Measurements from ENCODE around the gene SV2B. TPM values are rescaled to one million over a fixed set of nuclear protein-coding genes. Genes with fewer than 3 reads are reported as not detected.

SV2B gene
- polyA plus RNA-seq, 2 of the 4 experiments (the other 2 are of a cell fraction): 0.05 TPM; not detected in 1

DNA sequence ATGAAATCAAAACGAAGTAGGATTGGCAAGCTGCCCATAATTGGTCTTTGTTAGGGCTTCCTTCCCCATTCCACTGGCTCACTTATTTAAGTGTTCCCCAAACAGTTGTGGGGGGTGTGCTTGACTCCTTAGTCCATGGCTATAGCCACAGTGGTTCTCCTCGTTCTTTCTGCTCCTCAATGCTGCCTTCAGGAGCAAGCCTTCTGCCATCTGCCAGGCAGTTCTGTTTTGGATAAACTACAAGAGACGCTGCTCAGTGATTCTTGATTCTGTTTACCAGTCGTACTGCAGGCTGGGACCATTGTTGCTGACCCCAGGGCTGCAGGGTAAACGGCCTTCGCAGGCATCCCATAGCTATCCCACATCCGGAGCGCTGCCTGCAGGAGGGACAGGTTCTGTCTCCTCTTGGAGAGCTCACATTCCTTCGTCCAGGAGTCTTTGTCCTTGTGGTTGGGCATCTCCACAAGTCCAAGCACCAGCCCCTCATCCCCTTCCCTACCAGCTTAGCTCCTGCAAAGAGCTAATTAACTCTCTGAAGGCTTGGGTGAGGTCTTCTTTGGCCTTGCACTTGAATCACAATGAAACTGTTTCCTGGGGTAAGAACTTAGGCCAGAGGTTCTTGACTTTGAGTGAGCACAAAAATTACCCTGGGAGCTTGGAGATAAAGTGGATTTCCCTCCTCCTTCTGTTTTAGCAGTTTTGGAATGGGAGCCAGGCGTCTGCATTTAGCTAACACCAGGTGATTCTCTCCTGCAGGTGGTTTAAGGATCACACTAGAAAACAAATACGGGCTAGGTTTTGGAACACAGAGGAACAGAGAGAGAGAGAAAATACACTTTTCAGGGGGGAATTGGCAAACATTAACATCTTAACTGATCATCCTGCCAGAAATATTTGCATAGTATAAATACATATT, 114.9 kb downstream of the SV2B start:
- Histone ChIP-seq H3K9me3 (peaks cover 4% of the 10 kb centered on the region; the same call in 1 of the 3 replicates), H3K4me2 (no peak overlapping the region), H3K4me3 (no peak overlapping the region), H3K4me1 (no peaks in the 10 kb centered on the region), H3K27ac (no peak overlapping the region)
- ChIA-PET POLR2A (no interaction called here), CTCF (interaction anchor here (0.7 to 3.5 kb wide), 7 partner anchors 10 to 166 kb away, joined by 3 to 15 read pairs (median 3); no protein-coding TSS in a partner anchor)
- no peak for TF ChIP-seq ZNF302 (CRISPR knock-in tag; IDR thresholded peaks at IDR 0.05)
- TF ChIP-seq, protein P1, sequence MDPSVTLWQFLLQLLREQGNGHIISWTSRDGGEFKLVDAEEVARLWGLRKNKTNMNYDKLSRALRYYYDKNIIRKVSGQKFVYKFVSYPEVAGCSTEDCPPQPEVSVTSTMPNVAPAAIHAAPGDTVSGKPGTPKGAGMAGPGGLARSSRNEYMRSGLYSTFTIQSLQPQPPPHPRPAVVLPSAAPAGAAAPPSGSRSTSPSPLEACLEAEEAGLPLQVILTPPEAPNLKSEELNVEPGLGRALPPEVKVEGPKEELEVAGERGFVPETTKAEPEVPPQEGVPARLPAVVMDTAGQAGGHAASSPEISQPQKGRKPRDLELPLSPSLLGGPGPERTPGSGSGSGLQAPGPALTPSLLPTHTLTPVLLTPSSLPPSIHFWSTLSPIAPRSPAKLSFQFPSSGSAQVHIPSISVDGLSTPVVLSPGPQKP (IDR thresholded peaks at IDR 0.05; ENCODE audit: low read depth, low read length): no peak
- no peak for TF ChIP-seq CBX2 (IDR thresholded peaks at IDR 0.05; ENCODE audit: borderline replicate concordance, low read depth)
- no peak for TF ChIP-seq RNF2 (IDR thresholded peaks at IDR 0.05; ENCODE audit: borderline replicate concordance, low read depth)
- no peak for TF ChIP-seq POLR2AphosphoS2 (conservative IDR thresholded peaks at IDR 0.05; ENCODE audit: low read length)
- TF ChIP-seq BHLHE40 (IDR thresholded peaks at IDR 0.05; ENCODE audit: low read depth, low read length): no peak
- no peak for TF ChIP-seq HEYL (CRISPR knock-in tag; IDR thresholded peaks at IDR 0.05)
- TF ChIP-seq EHMT2 (IDR thresholded peaks at IDR 0.05; ENCODE audit: low read depth): no peak
- no peak for TF ChIP-seq HOXB13 (CRISPR knock-in tag; IDR thresholded peaks at IDR 0.05; ENCODE audit: low read depth)
- no peak for TF ChIP-seq TP53 (CRISPR knock-in tag; IDR thresholded peaks at IDR 0.05)
- TF ChIP-seq HOXA7 (CRISPR knock-in tag; IDR thresholded peaks at IDR 0.05): no peak
- ATAC-seq (no peak), FAIRE-seq (no peak), DNase-seq (ENCODE audit: low read depth in 1 of 2, low spot score in 1 of 2) (no peak)
- WGBS (ENCODE audit: missing lambda C conversion rate): 30% methylated on average over 11 of the region's 11 CpGs

DNA sequence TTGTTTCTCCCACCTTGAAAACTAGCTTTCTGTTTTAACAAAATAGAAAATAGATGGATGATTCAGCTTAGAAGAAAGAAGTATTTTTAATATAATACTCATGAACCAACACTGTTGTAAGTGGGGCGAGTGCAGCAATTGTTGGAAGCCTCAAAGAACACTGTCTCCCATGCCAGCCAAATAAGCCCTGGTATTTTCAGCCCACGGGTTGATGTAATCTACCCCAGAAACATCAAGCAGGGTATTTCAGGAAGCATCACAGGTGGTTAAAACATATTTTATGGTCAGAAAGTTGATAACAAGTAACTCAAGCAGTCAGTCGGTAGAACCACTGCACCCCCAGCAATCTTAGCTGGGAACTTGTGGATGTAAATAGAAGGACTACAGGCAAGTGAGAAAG, 115.9 kb downstream of the SV2B start:
- TF ChIP-seq, protein P2, sequence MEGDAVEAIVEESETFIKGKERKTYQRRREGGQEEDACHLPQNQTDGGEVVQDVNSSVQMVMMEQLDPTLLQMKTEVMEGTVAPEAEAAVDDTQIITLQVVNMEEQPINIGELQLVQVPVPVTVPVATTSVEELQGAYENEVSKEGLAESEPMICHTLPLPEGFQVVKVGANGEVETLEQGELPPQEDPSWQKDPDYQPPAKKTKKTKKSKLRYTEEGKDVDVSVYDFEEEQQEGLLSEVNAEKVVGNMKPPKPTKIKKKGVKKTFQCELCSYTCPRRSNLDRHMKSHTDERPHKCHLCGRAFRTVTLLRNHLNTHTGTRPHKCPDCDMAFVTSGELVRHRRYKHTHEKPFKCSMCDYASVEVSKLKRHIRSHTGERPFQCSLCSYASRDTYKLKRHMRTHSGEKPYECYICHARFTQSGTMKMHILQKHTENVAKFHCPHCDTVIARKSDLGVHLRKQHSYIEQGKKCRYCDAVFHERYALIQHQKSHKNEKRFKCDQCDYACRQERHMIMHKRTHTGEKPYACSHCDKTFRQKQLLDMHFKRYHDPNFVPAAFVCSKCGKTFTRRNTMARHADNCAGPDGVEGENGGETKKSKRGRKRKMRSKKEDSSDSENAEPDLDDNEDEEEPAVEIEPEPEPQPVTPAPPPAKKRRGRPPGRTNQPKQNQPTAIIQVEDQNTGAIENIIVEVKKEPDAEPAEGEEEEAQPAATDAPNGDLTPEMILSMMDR (IDR thresholded peaks at IDR 0.05): no peak
- TF ChIP-seq POLR2AphosphoS2 (conservative IDR thresholded peaks at IDR 0.05; ENCODE audit: low read length) (no peak), FOXS1 (CRISPR knock-in tag; IDR thresholded peaks at IDR 0.05) (no peak), POLR2A (IDR thresholded peaks at IDR 0.05; ENCODE audit: low read length) (no peak), PHF8 (IDR thresholded peaks at IDR 0.05; ENCODE audit: borderline replicate concordance, low read depth) (no peak)
- TF ChIP-seq, protein P3, sequence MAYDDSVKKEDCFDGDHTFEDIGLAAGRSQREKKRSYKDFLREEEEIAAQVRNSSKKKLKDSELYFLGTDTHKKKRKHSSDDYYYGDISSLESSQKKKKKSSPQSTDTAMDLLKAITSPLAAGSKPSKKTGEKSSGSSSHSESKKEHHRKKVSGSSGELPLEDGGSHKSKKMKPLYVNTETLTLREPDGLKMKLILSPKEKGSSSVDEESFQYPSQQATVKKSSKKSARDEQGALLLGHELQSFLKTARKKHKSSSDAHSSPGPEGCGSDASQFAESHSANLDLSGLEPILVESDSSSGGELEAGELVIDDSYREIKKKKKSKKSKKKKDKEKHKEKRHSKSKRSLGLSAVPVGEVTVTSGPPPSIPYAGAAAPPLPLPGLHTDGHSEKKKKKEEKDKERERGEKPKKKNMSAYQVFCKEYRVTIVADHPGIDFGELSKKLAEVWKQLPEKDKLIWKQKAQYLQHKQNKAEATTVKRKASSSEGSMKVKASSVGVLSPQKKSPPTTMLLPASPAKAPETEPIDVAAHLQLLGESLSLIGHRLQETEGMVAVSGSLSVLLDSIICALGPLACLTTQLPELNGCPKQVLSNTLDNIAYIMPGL (CRISPR knock-in tag; IDR thresholded peaks at IDR 0.05; ENCODE audit: borderline replicate concordance): no peak
- TF ChIP-seq, protein P4, sequence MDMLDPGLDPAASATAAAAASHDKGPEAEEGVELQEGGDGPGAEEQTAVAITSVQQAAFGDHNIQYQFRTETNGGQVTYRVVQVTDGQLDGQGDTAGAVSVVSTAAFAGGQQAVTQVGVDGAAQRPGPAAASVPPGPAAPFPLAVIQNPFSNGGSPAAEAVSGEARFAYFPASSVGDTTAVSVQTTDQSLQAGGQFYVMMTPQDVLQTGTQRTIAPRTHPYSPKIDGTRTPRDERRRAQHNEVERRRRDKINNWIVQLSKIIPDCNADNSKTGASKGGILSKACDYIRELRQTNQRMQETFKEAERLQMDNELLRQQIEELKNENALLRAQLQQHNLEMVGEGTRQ (IDR thresholded peaks at IDR 0.05): no peak

More for the DNA sequence above, 115.9 kb downstream of the SV2B start:
- ChIA-PET CTCF (interaction anchor here (0.6 to 3.5 kb wide), 3 partner anchors 10 to 160 kb away, joined by 3 to 15 read pairs (median 3); no protein-coding TSS in a partner anchor), POLR2A (no interaction called here)
- Histone ChIP-seq H3K27ac (no peak overlapping the region), H3K4me1 (no peaks in the 10 kb centered on the region), H3K4me3 (no peak overlapping the region), H3K4me2 (no peak overlapping the region), H3K9me3 (peaks cover 4% of the 10 kb centered on the region; the same call in 1 of the 3 replicates)
- WGBS (ENCODE audit: missing lambda C conversion rate): 36% methylated on average over 3 of the region's 3 CpGs
- no peak for FAIRE-seq
- no peak for ATAC-seq
- DNase-seq (ENCODE audit: low read depth in 1 of 2, low spot score in 1 of 2): no peak
